GM12892 (cell line): Measurements from ENCODE around the gene XPR1.

Source experiments
- POLR2A ChIP-seq: IDR thresholded peaks from 2 replicates; pipeline ENCODE4 v1.6.1; 2011; ENCODE audit warnings: low read depth, low read length, control low read depth
- POLR2AphosphoS5 ChIP-seq: IDR thresholded peaks from 2 replicates; pipeline ENCODE4 v1.6.1; 2011; ENCODE audit warnings: low read depth, low read length, control low read depth
- TAF1 ChIP-seq: IDR thresholded peaks from 2 replicates; pipeline ENCODE4 v1.6.1; 2011; ENCODE audit warnings: low read depth, mild to moderate bottlenecking, control low read depth, low read length, borderline replicate concordance

GRCh38 chr1:180751921-180752320, 120.1 kb downstream of the XPR1 start:
- TF ChIP-seq POLR2AphosphoS5 (no peak), TAF1 (no peak), POLR2A (no peak)
